ENCODE data around the gene PRKCD. TPM values are rescaled to one million over a fixed set of nuclear protein-coding genes. Genes with fewer than 3 reads are reported as not detected.

Gene PRKCD
- total and polyA plus RNA-seq, 9 of the 15 experiments (the other 6 are each of a cell fraction or from before 2014, with no cell fraction given) = 2.5 to 19.5 (median 6.1) TPM

GRCh38 chr3:53130179-53131061 lies 30.6 kb upstream of the PRKCD start, which contains the start of gene RFT1 (continued):
- 0 out of 2 replicates have a peak, but pooled peaks have one; percentile 28 for TF ChIP-seq MGA (IDR thresholded peaks at IDR 0.05)
- TF ChIP-seq NFIX (CRISPR knock-in tag; IDR thresholded peaks at IDR 0.05; ENCODE audit: low read depth) = no peak
- TF ChIP-seq CREB1 (IDR thresholded peaks at IDR 0.05) = peak; percentile 96
- TF ChIP-seq CREB1 (CRISPR knock-in tag; IDR thresholded peaks at IDR 0.05) = peak; percentile 98
- TF ChIP-seq POLR2AphosphoS2 (IDR thresholded peaks at IDR 0.05; ENCODE audit: low read length) = no peak
- TF ChIP-seq SMARCC2 (IDR thresholded peaks at IDR 0.05; ENCODE audit: low read depth) = no peak
- TF ChIP-seq HMG20B (CRISPR knock-in tag; IDR thresholded peaks at IDR 0.05) = no peak
- no peak for TF ChIP-seq BACH1 (tag; IDR thresholded peaks at IDR 0.05)
- no peak for TF ChIP-seq PHF21A (IDR thresholded peaks at IDR 0.05; ENCODE audit: borderline replicate concordance, low read depth)
- TF ChIP-seq HNRNPL (IDR thresholded peaks at IDR 0.05; ENCODE audit: low read depth, low read length) = no peak
- TF ChIP-seq, protein P1, sequence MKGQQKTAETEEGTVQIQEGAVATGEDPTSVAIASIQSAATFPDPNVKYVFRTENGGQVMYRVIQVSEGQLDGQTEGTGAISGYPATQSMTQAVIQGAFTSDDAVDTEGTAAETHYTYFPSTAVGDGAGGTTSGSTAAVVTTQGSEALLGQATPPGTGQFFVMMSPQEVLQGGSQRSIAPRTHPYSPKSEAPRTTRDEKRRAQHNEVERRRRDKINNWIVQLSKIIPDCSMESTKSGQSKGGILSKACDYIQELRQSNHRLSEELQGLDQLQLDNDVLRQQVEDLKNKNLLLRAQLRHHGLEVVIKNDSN (CRISPR knock-in tag; IDR thresholded peaks at IDR 0.05) = no peak
- TF ChIP-seq, protein P2, sequence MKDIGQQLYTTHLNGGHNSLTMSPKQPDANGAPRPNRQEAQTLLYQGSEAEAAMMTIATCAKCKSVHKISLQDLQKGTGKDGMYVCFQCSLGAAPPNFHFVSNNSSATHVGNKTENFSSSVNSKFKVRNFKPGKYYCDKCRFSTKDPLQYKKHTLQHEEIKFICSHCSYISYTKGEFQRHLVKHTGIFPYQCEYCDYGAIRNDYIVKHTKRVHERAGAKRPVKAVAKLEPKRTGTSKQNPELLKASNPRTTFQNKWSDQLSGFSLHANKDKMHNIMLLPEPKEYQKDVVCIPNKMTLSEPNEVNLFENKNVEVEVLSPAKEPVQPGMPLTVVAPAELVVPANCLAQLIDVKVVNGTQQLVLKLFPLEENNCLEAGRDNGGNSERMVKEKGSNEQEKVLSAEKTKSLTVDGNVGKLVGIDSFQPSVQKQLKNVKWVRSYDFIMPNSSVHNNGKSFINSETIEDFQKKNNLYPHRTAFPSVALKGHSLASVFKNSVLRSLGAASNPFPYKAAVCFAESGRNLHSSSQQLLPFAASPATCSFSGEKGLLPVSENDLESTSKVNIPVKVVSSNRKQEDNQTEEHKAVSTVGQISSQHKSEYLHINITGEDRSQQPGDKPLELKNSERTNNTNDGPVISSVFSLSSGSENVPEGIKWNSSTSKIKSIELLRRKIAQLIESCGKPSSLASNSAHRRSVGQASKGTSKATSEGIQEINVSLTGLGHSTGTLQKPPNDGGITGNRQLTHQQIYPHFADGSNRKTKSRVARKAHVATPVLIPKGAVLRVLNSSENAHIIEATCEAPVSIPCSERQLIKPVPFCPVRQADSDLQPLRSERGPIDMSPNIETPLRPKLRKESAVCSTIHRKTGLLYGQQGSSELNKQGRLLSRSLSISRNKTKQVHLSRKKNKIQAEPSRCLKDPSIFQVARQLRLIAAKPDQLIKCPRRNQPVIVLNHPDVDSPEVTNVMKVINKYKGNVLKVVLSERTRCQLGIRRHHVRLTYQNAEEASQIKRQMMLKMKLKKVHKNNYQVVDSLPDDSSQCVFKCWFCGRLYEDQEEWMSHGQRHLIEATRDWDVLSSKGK (CRISPR knock-in tag; IDR thresholded peaks at IDR 0.05) = no peak
